ENCODE measurements around the gene TTC8.
"Not testable (repeated sequence)": the region's sequence is repeated elsewhere in the genome, so short reads cannot be mapped to it uniquely, and the experiment has no call there.

Gene TTC8

DNA sequence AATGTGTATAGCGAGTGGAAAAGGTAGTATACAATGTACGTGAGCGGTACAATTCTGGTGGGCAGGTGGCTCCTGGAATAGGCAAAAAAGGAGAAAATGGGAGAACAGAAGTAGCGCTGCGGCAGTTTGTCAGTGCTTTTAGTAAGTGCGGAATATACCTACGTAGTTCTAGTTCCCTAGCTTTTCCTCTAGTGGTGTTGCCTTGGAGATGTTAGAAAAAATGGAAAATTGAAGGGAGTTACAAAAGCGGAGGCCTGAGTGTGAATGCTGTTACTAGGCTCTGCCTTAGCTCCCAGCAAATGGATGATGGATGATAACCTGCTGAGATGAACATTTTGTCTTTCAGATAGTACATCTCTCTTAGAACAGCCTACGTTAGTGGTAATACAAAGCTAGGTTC is 1.1 kb downstream of the TTC8 start:
- no peak for DNase-seq

DNA sequence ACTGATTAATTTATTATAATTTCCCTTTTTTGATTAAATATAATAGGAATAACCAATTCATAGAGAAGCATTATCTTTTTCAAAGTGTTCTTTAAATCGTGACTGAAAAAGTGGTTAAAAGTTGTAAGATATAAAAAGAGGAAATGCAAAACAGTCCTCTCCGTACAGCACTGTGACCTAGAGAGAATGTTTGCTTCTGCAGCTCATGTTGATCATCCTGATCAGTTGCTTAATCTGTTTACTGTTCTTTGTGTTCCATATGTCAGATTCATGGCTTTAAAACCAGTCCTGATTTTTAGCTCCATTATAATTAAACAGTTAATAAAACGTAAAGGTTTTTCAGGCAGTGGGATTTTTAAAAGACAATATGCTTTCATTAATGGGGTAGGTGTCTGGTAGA is 4.7 kb downstream of the TTC8 start:
- DNase-seq, result no peak

DNA sequence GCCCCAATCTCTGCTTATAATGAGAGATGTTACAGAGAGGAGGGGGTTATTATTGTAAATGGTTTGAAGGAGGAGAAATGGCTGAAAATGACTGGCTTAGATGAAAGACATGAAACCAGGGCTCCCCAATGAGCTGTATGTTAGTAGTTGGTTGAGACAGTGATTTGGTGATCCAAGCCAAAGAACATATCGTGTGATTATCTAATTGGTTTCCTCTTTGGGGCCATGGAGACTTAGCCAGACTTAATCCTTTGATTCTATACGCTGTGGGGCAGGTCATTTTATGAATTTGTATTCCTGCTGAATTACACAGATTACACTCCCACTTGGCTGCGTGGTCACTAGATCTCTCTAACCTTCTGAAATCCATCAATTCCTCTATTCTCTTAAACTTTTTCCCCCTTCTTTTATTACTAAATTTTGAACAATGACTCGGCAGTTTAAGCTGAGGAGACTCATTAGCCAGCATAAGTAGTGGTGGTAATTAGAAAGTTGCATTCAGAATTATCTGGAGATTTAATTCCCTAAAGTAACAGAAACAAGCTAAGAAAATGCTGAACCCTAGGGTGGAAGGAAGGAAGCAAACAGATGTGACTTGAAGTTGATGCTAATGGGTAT is 5.3 kb downstream of the TTC8 start:
- DNase-seq, result no peak

DNA sequence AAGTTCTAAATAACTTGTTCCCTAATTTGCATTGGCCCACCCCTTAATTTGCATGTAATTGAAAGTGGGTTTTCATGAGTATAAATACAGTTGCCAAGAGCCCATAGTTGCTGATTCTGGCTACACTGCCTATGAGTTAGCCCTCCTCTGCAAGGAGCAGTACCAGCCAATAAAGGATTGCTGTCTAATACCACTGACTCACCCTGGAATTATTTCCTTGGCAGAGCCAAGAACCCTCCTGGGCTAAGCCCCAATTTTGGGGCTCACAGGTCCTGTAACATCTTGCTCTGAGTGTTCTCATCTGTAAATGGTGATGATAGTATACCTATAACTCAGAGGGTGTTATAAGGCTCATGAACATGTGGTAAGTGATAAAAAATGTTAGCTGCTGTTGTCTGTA is 6.8 kb downstream of the TTC8 start:
- DNase-seq, result peak; percentile 29

DNA sequence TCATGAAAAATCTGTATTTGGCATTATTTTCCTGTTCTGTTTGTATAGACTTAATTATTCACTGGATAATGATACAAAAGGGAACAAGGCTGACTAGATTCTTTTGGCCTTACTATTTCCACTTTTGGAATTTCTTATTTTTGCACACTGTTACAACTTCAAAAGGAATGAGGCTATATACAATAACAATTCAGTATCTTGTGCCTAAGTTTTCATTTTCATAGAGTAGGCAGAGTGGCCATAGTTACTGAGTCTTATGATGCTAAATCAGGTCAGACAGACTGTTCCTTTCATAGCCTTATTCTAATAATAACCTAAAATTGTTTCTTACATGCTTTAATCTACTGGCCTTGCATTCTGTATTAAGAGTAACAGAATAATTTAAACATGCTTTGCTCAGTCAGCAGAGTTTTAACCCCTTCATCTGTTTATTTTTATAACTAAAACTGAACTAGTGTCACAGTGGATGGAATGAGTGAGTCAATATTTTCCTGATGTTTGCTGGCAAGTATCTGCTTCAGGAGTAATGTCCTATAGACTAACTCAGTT is 10.5 kb downstream of the TTC8 start:
- DNase-seq, result no peak

DNA sequence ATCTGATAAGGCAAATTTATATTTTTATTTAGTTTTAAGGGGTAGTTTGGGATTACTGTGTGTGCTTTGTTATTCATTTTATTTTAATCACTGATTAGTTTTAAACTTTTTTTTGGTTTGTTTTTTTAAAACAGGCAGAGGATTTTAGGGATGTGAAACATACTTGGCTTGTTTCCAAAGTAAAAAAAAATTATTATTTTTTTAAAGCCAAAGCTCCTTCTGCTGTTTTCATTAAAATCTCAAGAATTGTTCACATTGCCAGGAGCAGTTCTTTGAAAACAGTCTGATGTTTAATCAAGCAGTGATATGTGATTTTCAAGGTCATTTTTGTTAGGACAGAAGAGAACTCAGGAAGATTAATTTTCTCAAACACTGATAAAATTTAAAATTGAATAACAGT is 11.2 kb downstream of the TTC8 start:
- no peak for DNase-seq

DNA sequence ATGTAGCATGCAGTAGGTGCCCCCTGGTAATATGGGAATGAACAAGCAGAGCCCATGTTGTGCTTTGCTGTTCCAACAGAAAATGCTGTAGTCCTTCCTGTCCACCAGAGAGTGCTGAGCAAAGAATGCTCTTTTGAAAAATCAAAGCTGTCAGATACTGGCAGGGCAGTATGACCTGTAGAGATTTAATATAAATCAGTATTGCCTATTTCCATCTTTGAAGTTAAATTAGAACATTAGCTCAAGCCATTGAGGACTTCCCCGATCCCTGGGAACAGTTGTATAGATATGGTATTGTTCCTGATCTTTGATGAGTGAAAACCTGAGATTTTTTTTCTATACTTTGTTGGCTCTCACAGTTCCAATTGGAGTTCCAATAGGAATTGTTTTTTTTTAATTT is 13.0 kb downstream of the TTC8 start:
- DNase-seq, result no peak

DNA sequence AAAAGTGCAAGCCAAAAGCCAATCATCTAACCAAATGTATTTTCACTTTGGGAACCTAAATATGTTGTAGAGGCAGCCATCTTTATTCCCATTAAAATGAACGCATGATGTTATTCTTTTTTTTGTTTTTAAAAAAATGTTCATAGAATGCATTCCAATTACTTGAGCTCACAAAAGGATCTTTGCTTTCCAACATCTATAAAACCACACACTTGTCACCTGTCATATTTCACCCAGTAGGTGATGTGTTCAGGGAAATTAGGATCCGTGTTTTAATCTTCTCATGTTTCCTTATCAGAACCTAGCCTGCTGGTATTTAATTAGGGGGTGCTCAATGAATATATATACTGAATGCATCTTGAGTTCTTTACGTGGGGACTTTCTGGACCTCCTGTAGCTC is 13.6 kb downstream of the TTC8 start:
- DNase-seq, result no peak

DNA sequence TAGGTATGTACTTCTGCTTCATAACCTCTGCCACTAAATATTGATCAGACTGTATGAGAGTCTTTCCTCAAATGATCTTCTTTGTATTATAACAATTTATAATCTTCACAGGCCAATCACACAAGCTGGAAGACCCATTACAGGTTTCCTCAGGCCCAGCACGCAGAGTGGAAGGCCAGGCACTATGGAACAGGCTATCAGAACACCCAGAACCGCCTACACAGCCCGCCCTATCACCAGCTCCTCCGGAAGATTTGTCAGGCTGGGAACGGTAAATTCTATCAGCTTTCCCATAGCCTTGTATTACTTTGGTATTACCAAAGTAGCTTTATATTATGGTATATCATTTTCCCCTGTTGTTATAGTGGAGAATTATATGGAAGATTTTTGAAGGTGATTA is 16.5 kb downstream of the TTC8 start:
- DNase-seq, result no peak

DNA sequence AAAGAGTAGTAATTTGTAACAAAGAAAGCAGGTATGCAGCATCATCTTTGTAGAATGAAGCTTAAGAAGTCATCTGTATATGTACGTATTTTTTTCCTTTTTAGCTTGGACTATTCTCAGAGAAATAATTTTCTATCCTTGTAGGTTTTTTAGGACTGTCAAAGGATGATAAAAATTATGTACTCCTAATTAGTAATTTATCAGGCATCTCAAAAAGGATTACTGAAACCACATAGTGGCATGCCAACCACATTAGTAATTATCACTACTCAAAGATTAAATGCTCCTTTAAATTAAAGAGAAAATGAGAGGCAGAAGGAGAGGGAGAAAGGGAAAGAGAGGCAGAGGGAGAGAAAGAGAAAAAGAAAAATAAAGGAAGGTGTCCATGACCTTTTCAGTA is 17.3 kb downstream of the TTC8 start:
- no peak for DNase-seq

DNA sequence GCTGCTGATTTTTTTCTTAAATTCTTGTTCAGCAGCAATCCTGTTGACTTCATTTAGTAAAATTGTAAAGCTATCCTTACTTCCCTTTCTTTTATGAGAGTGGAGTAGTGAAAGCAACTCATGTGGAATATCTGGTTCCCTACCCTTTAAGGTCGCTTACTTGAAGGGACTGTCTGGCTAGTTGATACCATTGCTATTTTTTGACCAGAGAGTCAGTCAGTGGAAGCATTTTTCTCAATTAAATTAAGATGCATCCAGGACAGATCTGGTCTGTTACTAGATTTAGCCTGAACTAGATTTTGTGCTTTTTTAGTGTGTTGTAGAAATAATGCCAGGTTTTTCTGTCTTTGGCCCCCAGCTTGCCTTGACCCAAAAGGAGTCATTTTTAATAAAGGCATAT is 18.0 kb downstream of the TTC8 start:
- DNase-seq, result no peak

DNA sequence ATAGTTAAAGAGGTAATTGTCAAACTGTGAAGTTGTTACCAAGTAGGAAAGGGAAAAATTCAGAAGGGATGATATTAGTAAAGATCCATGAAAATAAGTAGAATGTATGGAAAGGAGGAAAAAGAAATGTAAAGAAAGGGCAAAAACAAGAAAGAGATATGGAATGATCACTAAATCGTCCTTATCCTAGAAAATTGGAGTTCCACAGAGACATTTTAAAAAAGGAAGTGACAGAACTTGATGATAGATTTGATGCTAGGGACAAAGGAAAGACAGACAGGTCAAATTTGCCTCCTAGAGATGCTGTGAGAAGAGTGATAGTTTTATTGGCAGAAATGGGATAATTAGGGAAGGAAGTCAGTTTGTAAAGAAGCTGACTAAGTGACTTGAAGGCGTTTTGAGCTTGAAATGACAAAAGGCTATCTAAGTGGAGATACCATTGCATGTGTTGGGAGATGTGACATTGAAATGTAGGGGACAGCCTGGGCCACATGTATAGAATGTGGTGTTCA is 20.6 kb downstream of the TTC8 start:
- DNase-seq, result no peak

DNA sequence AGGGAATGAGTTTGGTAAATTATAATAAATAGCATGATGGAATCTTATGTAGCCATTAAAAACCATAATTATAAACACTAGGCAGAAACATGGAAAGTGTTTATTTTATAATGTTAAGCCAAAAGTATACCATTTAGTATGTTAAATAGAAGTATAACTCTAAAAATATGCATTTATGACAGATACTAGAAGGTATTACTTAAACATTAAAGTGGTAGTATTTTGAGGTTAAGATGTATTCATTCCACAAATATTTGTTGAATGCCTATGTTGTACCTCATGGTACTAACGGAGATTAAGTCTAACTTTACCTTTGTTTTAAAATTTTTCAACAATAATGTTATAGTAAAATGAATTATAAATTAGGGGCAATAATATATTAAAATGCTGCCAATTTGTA is 24.1 kb downstream of the TTC8 start:
- DNase-seq, result no peak

DNA sequence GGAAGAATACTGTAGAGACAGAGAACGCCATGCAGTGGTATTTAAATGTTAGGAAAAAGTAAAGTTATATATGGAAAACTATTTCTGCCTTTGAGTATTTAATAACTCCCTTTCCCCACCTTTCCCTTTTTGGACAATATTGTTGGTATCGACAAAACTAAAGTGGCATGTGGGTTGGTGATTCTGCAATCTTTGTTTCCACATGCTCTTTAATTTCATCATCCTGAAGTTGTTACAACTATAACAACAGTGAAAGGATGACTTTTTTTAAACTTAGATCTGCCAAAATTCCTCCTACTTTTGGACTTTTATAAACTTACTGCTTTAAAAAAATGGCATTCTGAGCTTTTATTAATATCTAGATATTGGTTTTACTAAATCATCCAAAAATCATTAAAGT is 25.3 kb downstream of the TTC8 start:
- DNase-seq, result no peak

DNA sequence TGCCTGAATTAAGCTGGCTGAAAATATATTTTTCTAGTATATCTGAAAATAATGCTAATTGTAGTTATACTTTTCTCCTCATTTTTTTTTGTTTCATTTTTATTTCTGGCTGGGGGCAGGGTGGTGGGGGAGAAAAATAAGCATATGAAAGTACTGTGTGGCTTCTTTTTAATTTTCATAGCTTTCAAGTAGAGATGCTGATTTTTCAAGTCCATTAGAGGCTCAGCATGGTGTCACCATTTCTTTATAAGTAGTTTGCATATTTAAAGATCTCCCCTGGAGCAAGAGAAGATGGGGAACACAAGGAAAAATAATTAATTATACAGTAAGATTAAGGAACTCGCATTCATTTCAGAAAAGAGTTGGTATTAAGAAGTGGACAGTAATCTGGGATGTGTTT is 27.1 kb downstream of the TTC8 start:
- no peak for DNase-seq

DNA sequence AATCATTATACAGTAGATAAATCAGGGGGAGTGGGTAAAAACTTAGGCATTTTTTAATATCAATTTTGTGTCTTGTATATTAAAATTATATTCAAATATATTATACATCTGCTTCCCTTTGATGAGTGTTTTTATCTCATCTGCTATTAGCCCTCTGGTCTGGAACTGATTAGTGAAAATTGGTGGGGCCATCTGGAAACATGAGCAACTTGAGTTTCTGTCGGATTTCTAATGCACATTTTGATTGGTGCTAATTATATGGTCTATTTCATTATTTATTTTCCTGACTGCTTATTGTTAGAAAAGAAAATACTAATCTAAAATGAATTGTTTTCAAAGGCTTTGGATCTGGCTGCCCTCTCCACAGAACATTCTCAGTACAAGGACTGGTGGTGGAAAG is 28.2 kb downstream of the TTC8 start:
- DNase-seq, result no peak

DNA sequence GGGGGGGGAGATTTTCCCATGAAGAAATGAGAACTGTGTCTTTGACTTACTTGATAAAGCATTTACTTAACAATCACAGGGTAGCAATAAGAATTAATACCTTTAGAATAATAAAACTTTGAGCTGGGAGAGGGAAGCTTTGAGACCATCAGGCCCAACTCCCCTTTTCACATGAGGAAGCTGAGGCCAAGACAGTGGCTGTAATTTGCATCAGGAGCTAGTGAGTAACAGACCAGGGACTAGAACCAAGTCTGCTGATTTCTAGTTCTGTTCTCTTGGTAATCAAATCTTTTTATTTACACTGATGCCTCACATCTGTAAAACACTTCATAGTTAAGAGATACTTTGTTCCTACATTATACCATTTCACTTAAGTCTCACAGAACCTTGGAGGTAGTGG is 28.7 kb downstream of the TTC8 start:
- DNase-seq, result no peak

DNA sequence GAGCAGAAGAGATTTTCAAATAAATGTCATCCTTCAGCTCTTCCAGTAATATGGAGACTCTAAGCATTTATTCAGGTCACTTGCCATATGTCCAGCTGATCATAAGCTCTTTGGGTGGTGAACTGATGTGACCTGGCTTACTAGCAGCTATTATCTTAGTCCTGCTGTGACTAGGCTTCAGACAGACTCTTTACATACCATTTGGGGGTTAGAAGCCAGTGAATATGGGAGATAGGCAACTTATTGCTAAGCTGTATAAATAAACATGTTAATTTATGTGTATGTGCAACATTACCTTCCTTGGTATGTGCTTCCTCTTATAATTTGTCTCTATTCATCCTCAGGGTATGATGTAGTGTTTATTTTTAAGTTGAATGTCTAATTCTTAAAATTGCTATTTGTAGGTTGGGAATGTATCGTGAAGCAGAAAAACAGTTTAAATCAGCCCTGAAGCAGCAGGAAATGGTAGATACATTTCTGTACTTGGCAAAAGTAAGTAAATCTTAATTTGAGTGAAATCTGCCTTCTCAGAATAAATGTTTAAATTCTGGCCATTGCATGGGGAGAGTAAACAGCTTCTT is 32.4 kb downstream of the TTC8 start:
- no peak for DNase-seq

DNA sequence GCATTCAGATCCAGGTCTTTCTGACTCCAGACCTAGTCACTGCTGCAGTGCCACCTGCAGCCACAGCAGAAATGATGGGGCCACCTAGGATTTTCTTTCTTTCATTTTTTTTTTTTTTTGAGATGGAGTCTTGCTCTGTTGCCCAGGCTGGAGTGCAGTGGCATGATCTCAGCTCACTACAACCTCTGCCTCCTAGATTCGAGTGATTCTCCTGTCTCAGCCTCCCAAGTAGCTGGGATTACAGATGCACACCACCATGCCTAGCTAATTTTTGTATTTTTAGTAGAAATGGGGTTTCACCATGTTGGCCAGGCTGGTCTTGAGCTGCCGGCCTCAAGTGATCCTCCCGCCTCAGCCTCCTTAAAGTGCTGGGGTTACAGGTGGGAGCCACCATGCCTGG is 33.4 kb downstream of the TTC8 start:
- DNase-seq, result not testable (repeated sequence)

DNA sequence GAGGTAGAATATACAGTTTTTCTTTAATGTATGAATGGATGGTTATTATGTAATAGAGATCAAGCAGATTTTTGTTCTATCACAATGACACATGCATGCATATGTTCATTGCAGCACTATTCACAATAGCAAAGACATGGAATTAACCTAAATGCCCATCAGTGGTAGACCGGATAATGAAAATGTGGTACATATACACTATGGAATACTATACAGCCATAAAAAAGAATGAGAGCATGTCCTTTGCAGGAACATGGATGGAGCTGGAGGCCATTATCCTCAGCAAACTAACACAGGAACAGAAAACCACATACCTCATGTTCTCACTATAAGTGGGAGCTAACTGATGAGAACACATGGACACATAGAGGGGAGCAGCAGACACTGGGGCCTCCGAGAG is 34.7 kb downstream of the TTC8 start:
- not testable (repeated sequence) for DNase-seq

DNA sequence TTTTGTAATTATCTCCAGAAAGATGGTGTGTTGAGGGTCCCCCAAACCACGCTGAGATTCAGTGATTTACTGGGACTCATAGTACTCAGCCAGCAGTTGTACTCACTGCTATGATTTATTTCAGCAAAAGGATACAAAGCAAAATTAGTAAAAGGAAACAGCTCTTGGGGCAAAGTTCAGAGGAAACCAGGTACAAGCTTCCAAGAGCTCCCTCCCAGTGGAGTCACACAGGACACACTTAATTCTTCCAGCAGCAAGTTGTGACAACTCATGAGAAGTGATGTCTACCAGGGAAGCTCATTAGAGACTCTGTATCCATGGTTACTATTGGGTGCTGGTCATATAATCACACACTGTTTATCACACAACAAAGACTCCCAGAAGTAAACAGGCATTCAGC is 38.7 kb downstream of the TTC8 start:
- no peak for DNase-seq

DNA sequence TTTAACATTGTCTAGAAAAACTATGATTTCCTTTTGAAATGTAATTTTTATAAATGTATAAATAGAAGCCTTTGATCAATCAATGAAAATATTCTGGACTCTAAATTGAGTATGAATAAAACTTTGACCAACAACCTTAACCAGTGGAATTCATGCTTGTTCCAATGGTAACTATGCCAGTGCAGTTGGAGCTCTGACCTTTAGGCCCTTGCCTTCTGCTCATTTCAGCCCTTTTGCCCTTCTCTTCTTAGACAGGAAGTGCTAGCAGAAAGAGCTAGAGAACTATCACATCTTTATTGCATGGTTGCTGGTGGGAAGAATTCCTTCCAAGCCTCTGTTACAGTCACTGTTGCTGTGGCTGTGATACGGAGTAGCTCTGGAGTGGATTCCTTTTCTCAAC is 39.7 kb downstream of the TTC8 start:
- DNase-seq, result no peak

DNA sequence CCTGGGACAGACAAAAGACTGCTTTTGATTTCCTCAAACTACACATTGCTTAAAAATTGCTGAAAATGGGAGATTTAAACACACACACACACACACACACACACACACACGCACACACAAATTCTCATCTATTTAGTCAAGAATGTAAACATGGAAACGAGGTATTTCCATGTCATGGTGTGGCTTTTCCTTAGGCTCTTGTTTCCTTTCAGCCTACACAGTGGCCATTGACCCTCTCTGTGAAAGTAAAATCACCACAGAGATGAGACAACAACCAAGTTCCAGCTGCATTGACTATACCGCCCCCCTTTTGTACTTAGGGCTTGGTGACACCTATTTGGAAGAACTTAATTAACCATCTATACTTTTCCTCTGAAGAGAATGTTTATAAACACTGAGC is 41.9 kb downstream of the TTC8 start:
- no peak for DNase-seq

DNA sequence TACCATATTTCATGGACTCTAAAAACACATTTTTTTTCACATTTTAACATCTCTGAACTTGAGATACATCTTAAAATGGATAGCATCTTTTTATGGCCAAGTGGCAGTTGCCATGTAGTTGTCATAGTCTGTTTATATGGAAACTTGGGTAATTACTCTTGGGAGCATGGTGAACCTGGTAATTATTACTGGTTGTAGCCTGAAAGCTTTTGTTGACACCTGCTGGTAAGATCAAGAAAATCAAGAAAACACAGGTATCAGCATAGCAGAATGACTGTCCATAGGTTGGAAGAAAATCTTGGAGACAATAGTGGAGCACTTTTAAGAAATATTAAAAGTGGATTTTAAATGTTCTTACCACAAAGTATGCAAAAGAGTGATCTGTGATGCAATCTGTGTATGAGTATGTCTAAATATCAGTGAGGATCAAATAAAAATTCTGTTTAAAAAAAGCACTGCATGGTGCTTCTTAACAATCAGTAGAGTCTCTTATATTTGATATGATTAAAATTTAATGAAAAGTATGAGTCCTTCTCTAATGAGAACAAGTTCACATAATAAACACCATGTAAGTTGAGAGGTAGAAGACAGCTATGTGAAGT is 44.2 kb downstream of the TTC8 start:
- no peak for DNase-seq

DNA sequence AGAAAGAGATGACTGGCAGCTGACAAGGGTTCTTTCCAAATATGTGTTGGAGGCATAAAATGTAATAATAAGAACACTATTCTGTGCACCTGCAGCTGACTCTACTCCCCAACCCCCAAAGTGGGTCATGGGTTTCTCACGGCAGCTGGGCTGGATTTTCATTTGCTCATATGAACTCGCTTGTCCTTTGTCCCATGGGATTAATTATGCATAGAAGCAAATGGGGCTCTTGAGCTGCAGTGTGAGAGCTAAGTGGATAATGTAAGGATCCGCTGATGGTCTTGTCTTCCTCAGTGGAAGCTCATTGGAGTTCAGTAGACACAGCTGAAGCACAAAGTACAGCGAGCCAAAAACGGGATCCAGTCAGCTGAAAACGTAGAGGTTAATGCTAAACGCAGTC is 46.3 kb downstream of the TTC8 start:
- no peak for DNase-seq

All from femur (tissue), 1 donor.